ENCODE results near the gene PTPRN2.

PTPRN2 gene

GRCh38 chr7:158183431-158183830, 404.2 kb downstream of the PTPRN2 start:
- no peak for TF ChIP-seq CTCF (conservative IDR thresholded peaks at IDR 0.05; ENCODE audit: low read length)
- no peak overlapping the region for H3K4me3 ChIP-seq (ENCODE audit: low read length)
- DNase-seq (ENCODE audit: low read depth), result no peak

- TF ChIP-seq CTCF (conservative IDR thresholded peaks at IDR 0.05; ENCODE audit: low read length), result no peak
- DNase-seq (ENCODE audit: low read depth), result no peak
Measured at GRCh38 chr7:158176561-158177173, 411.0 kb downstream of the PTPRN2 start.

GRCh38 chr7:158175779-158176178, 411.8 kb downstream of the PTPRN2 start:
- H3K4me3 ChIP-seq (ENCODE audit: low read length), result no peak overlapping the region
- no peak for DNase-seq (ENCODE audit: low read depth)
- TF ChIP-seq CTCF (conservative IDR thresholded peaks at IDR 0.05; ENCODE audit: low read length), result no peak

More at GRCh38 chr7:158176561-158177173, 411.0 kb downstream of the PTPRN2 start:
- H3K4me3 ChIP-seq (ENCODE audit: low read length), result no peak overlapping the region

GRCh38 chr7:158174947-158175346, 412.7 kb downstream of the PTPRN2 start:
- TF ChIP-seq CTCF (conservative IDR thresholded peaks at IDR 0.05; ENCODE audit: low read length), result no peak
- no peak overlapping the region for H3K4me3 ChIP-seq (ENCODE audit: low read length)
- no peak for DNase-seq (ENCODE audit: low read depth)

- no peak for TF ChIP-seq CTCF (conservative IDR thresholded peaks at IDR 0.05; ENCODE audit: low read length)
- DNase-seq (ENCODE audit: low read depth), result no peak
- H3K4me3 ChIP-seq (ENCODE audit: low read length), result no peak overlapping the region
Measured at GRCh38 chr7:158167373-158167772, 420.2 kb downstream of the PTPRN2 start.

- no peak for TF ChIP-seq CTCF (conservative IDR thresholded peaks at IDR 0.05; ENCODE audit: low read length)
- DNase-seq (ENCODE audit: low read depth), result no peak
Measured at GRCh38 chr7:158166386-158167340, 421.0 kb downstream of the PTPRN2 start.

More at GRCh38 chr7:158166386-158167340, 421.0 kb downstream of the PTPRN2 start:
- H3K4me3 ChIP-seq (ENCODE audit: low read length), result no peak overlapping the region

All from AG10803 (cell line).